ENCODE data around the gene SLIT3. TPM values are rescaled to one million over a fixed set of nuclear protein-coding genes. Genes with fewer than 3 reads are reported as not detected.

Gene SLIT3
- total and polyA plus RNA-seq, 8 donors: 1.2 to 24.5 (median 8.6) TPM

DNA sequence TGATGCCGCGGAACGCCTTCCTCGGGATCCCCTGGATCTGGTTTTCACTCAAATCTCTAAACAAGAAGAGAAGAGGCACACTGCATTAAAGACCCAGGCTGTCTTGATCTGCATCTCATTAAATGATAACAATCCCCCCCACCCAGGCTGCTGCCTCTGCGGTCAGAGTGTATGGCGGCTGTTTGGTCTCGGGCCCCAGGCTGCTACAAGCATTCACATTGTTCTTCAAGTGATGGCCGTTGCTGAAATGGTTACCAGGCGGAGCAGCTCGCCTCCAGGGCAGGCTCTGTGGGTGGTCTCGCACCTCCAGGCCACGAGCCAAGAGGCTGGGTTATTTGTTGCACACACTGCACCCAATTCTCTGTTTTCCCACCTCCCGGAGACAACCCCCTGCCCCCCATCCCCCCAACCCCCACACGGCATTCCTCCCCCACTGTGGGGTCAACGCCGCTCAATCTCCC is 417.6 kb downstream of the SLIT3 start:
- 75 to 80% (median 79%) methylated on average over 16 of the region's 16 CpGs for WGBS, 5 donors
- no peak overlapping the region for H3K27ac ChIP-seq
- no peaks in the 10 kb centered on the region for H3K9me3 ChIP-seq
- no peak overlapping the region for H3K4me3 ChIP-seq
- no peaks in the 10 kb centered on the region for H3K36me3 ChIP-seq
- DNase-seq: peak in 1 of 2 donors; percentile 32
- H3K4me1 ChIP-seq: peaks cover 0 to 12% (median 0%) of the 10 kb centered on the region in 4 donors
- intact Hi-C loops (cut with DNase I; ENCODE audit: low total_unique reads): no loop called here
- peaks cover 0 to 5% (median 0%) of the 10 kb centered on the region in 3 donors for H3K27me3 ChIP-seq
- TF ChIP-seq POLR2A (IDR thresholded peaks at IDR 0.05) (no peak), CTCF (IDR thresholded peaks at IDR 0.05) (no peak), POLR2AphosphoS5 (IDR thresholded peaks at IDR 0.05) (no peak), EP300 (IDR thresholded peaks at IDR 0.05) (no peak)

GRCh38 chr5:168882283-168882682 is 418.7 kb downstream of the SLIT3 start:
- Histone ChIP-seq H3K36me3 (no peaks in the 10 kb centered on the region), H3K4me1 (peaks cover 0 to 12% (median 0%) of the 10 kb centered on the region in 4 donors), H3K27me3 (peaks cover 0 to 5% (median 0%) of the 10 kb centered on the region in 3 donors), H3K9me3 (no peaks in the 10 kb centered on the region), H3K27ac (no peak overlapping the region), H3K4me3 (no peak overlapping the region)
- TF ChIP-seq EP300 (IDR thresholded peaks at IDR 0.05) (no peak), POLR2A (IDR thresholded peaks at IDR 0.05) (no peak), POLR2AphosphoS5 (IDR thresholded peaks at IDR 0.05) (no peak), CTCF (IDR thresholded peaks at IDR 0.05) (no peak)
- intact Hi-C loops (cut with DNase I; ENCODE audit: low total_unique reads): no loop called here
- 83 to 89% (median 87%) methylated on average over 12 of the region's 12 CpGs for WGBS, 5 donors
- no peak for DNase-seq

- intact Hi-C loops (cut with DNase I; ENCODE audit: low total_unique reads): no loop called here
- Histone ChIP-seq H3K27ac (no peak overlapping the region), H3K4me3 (no peak overlapping the region), H3K27me3 (no peaks in the 10 kb centered on the region), H3K9me3 (no peaks in the 10 kb centered on the region), H3K36me3 (no peaks in the 10 kb centered on the region), H3K4me1 (peaks cover 0 to 12% (median 0%) of the 10 kb centered on the region in 4 donors)
- 56 to 72% (median 62%) methylated on average over 9 to 11 of the region's 11 CpGs for WGBS, 5 donors
- TF ChIP-seq EP300 (IDR thresholded peaks at IDR 0.05): no peak
- no peak for TF ChIP-seq CTCF (IDR thresholded peaks at IDR 0.05)
- no peak for TF ChIP-seq POLR2A (IDR thresholded peaks at IDR 0.05)
- no peak for TF ChIP-seq POLR2AphosphoS5 (IDR thresholded peaks at IDR 0.05)
- DNase-seq: peak in 1 of 2 donors; percentile 37
Observed at GRCh38 chr5:168881427-168882149, 419.4 kb downstream of the SLIT3 start.

GRCh38 chr5:168879929-168880328 is 421.0 kb downstream of the SLIT3 start:
- intact Hi-C loops (cut with DNase I; ENCODE audit: low total_unique reads): no loop called here
- TF ChIP-seq POLR2AphosphoS5 (IDR thresholded peaks at IDR 0.05): no peak
- no peak for TF ChIP-seq EP300 (IDR thresholded peaks at IDR 0.05)
- TF ChIP-seq POLR2A (IDR thresholded peaks at IDR 0.05): no peak
- no peak for TF ChIP-seq CTCF (IDR thresholded peaks at IDR 0.05)
- Histone ChIP-seq H3K4me3 (no peak overlapping the region), H3K27ac (peak overlapping the region in 1 of 5 donors; percentile 10), H3K9me3 (no peaks in the 10 kb centered on the region), H3K4me1 (peaks cover 0 to 12% (median 0%) of the 10 kb centered on the region in 4 donors), H3K36me3 (no peaks in the 10 kb centered on the region), H3K27me3 (no peaks in the 10 kb centered on the region)
- peak in 1 of 2 donors; percentile 72 for DNase-seq
- 31 to 43% (median 34%) methylated on average over 8 of the region's 8 CpGs for WGBS, 5 donors

Measured in stomach (tissue), 9 donors.